Uterus (tissue), 2 donors: ENCODE data around the gene PRKAG2.

ENCODE experiments used
- CTCF ChIP-seq, 4 experiments: fragments of 200-600 bp in 2 of 4; fragments of 450-650 bp in 2 of 4; sonication (generic) in 2 of 4; IDR thresholded peaks; one replicate each; pipeline ENCODE4 v1.5.1; 2016 to 2019; ENCODE audit warnings: antibody characterized with exemption in 4 of 4, mild to moderate bottlenecking in 2 of 4, moderate library complexity in 1 of 4
- POLR2A ChIP-seq, 2 donors: fragments of 450-650 bp; IDR thresholded peaks; one replicate each; pipeline ENCODE4 v1.6.1; 2016; ENCODE audit warnings: antibody characterized with exemption in 2 of 2, mild to moderate bottlenecking in 1 of 2, moderate library complexity in 1 of 2

DNA sequence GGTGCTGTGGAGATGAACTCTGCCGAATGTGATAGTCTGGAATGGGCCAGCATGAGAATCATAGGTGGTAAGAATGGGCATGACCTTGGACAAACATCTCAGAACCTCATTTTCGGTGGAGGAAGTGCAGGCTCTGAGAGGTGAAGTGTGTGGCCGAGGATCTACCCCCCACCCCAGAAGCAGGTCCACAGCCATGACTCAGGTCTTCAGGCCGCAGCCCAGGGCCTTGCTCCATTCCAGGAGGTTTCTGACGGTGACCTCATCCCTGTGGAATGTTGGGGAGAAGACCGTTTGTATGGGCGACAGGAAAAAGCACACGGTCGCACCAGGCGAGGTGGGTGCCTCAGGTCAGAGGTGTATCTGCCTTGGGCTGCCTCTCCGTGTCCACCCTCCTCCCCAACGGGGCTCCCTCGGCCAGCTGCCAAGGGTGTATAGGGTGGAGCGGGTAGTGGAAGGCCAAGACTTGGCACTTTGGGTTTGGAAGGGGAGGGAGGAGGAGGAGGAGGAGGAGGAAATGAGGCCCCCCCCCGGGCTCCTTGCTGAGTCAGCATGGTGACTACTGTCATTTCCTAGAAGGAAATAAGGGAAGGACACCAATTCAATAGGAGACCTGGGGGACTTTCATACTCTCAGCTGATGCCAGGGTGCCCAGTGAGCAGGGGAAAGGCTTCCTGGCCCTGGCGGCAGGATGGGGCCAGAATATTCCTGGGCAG is 189.2 kb downstream of the PRKAG2 start:
- no peak for TF ChIP-seq CTCF (IDR thresholded peaks at IDR 0.05)
- no peak for TF ChIP-seq POLR2A (IDR thresholded peaks at IDR 0.05)
